ENCODE data around the gene ATP6V0A4. TPM values are rescaled to one million over a fixed set of nuclear protein-coding genes. Genes with fewer than 3 reads are reported as not detected.
A peak's percentile ranks its signal among the peaks of the same experiment; 100 is the strongest.

ATP6V0A4 gene
- total and polyA plus RNA-seq, 2 donors: 0.24 to 1.8 TPM

DNA sequence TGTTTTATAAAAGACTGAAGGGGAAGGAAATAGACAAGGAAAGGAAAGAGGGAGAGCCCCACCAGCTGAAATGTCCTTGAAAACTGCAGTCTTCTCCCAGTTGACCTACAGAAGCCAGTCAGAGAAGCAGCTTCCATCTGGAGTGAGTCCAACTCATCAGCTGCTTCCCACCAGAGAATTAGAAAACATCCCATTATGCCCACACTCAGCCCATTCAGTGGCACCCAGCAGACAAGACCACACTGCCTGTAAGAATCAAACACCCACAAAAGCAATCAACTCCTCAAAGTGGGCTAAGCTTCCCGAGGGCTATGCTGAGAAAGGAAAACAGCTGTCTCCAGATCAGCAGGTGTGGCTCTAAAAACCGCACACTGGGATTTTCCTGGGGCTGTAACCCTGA is 29.8 kb downstream of the ATP6V0A4 start:
- H3K36me3 ChIP-seq (ENCODE audit: control insufficient read depth in 2 of 2, insufficient read depth in 2 of 2, low read length in 1 of 2): no peaks in the 10 kb centered on the region
- no peak overlapping the region for H3K4me3 ChIP-seq (ENCODE audit: low read length in 2 of 2)
- 79% methylated on average over 2 of the region's 2 CpGs for WGBS
- no peaks in the 10 kb centered on the region for H3K27me3 ChIP-seq (ENCODE audit: control insufficient read depth in 2 of 2, insufficient read depth in 1 of 2, low read length in 1 of 2)
- H3K9me3 ChIP-seq (ENCODE audit: control insufficient read depth in 2 of 2, insufficient read depth in 1 of 2, low read length in 1 of 2): no peaks in the 10 kb centered on the region
- DNase-seq (ENCODE audit: low read depth in 6 of 9, low spot score in 9 of 9): no peak
- peaks cover 3 to 8% of the 10 kb centered on the region in 2 donors for H3K4me1 ChIP-seq (ENCODE audit: control insufficient read depth in 2 of 2, insufficient read depth in 2 of 2, low read length in 2 of 2)
- no peak overlapping the region for H3K27ac ChIP-seq (ENCODE audit: low read depth in 1 of 2, low read length in 1 of 2)

DNA sequence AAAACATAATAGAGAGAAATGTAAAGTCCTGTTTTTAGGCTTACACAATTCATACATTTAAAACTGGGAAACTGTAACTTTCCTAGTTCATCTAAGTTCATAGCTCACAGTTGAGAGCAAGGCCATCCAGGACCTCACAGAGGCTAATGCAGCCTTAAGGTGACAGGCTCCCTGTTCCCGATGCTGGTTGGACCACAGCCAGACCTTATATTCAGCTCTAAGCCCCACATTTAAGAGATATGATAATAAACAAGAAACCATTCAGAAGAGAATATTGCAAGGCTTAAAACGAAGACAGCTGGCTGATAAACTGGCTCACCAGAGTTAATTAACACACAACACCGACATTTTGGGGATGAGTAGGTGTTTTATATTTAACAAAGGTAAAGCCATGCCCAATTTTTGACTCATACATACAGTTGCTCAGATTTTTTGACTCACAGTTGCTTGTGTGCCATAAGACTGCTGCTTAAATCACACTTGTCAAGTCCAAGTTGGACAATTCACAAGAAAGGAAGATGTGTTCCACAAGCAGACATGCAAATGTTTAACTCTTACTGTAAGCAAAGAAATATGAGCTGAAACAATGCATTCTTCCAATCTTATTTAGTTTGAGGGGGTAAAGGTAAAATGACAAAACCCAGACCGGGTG is 41.3 kb downstream of the ATP6V0A4 start:
- no peak for DNase-seq (ENCODE audit: low read depth in 6 of 9, low spot score in 9 of 9)
- no peaks in the 10 kb centered on the region for H3K9me3 ChIP-seq (ENCODE audit: control insufficient read depth in 2 of 2, insufficient read depth in 1 of 2, low read length in 1 of 2)
- WGBS: 92% methylated on average over 4 of the region's 4 CpGs
- no peaks in the 10 kb centered on the region for H3K36me3 ChIP-seq (ENCODE audit: control insufficient read depth in 2 of 2, insufficient read depth in 2 of 2, low read length in 1 of 2)
- peaks cover 27 to 37% of the 10 kb centered on the region in 2 donors for H3K4me1 ChIP-seq (ENCODE audit: control insufficient read depth in 2 of 2, insufficient read depth in 2 of 2, low read length in 2 of 2)
- no peak overlapping the region for H3K27ac ChIP-seq (ENCODE audit: low read depth in 1 of 2, low read length in 1 of 2)
- no peaks in the 10 kb centered on the region for H3K27me3 ChIP-seq (ENCODE audit: control insufficient read depth in 2 of 2, insufficient read depth in 1 of 2, low read length in 1 of 2)
- H3K4me3 ChIP-seq (ENCODE audit: low read length in 2 of 2): no peak overlapping the region

DNA sequence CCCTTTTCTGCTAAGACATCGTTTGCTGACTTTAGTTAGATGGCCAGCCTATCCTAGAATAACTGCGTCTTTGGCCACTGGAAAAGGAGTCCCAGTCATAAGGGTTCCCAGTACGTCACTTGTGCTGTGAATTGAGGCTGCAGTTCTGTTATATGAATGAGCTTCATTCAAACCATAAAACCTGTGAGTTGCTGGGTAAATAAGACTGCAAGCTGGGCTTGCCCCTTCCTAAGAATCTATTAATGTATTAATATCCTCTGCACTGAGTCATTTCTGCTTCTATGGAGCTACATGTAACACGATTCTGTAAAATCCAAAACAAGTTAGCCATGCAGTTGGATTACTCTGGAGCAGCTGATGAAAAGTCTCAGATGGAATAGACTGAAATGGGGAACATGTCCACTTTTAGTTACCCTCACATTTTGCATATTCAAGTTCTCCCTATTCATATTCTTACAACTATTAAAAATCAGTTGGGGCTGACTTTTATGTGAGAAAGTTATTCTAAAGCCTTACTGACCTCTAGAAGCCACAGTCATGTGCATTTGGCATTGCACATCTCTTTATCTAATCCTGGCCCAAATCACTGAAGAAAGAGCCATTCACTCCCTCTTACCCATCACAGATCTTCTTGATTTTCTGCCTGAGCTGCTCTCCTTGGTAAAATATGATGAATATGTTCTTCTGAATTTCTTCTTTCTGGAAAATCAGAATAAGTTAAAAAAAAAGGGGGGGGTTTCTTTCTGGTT is 42.0 kb downstream of the ATP6V0A4 start:
- Histone ChIP-seq H3K4me3 (ENCODE audit: low read length in 2 of 2) (no peak overlapping the region), H3K9me3 (ENCODE audit: control insufficient read depth in 2 of 2, insufficient read depth in 1 of 2, low read length in 1 of 2) (peaks cover 0 to 2% of the 10 kb centered on the region in 2 donors), H3K36me3 (ENCODE audit: control insufficient read depth in 2 of 2, insufficient read depth in 2 of 2, low read length in 1 of 2) (no peaks in the 10 kb centered on the region), H3K27me3 (ENCODE audit: control insufficient read depth in 2 of 2, insufficient read depth in 1 of 2, low read length in 1 of 2) (no peaks in the 10 kb centered on the region), H3K4me1 (ENCODE audit: control insufficient read depth in 2 of 2, insufficient read depth in 2 of 2, low read length in 2 of 2) (peaks cover 34 to 44% of the 10 kb centered on the region in 2 donors), H3K27ac (ENCODE audit: low read depth in 1 of 2, low read length in 1 of 2) (peak overlapping the region in 1 of 2 donors; percentile 39)
- no peak for DNase-seq (ENCODE audit: low read depth in 6 of 9, low spot score in 9 of 9)
- WGBS: 93% methylated on average over 4 of the region's 4 CpGs

DNA sequence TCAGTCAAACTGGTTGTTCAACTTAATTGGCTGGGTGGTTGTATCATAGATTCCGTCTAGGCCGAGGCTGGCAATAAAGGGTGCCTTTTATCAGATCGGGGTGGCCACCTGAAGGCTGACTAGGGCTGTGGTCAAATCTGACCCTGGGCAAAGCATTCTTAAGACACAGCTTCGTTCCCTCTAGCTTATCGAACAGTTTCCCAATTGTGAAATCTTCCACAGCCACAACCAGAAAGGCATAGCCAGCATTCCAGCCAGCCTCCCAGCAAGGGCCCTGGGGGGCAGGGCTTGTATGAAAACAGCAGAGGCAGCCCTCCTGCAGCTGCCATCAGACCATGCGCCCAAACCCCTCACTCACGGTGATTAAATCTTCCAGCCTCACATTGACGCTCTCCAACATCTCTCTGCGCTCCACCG is 42.7 kb downstream of the ATP6V0A4 start:
- DNase-seq (ENCODE audit: low read depth in 6 of 9, low spot score in 9 of 9): no peak
- 96% methylated on average over 10 of the region's 10 CpGs for WGBS
- Histone ChIP-seq H3K4me1 (ENCODE audit: control insufficient read depth in 2 of 2, insufficient read depth in 2 of 2, low read length in 2 of 2) (peaks cover 41 to 51% of the 10 kb centered on the region in 2 donors), H3K9me3 (ENCODE audit: control insufficient read depth in 2 of 2, insufficient read depth in 1 of 2, low read length in 1 of 2) (peaks cover 0 to 7% of the 10 kb centered on the region in 2 donors), H3K27me3 (ENCODE audit: control insufficient read depth in 2 of 2, insufficient read depth in 1 of 2, low read length in 1 of 2) (no peaks in the 10 kb centered on the region), H3K4me3 (ENCODE audit: low read length in 2 of 2) (no peak overlapping the region), H3K27ac (ENCODE audit: low read depth in 1 of 2, low read length in 1 of 2) (peak overlapping the region in 1 of 2 donors; percentile 39), H3K36me3 (ENCODE audit: control insufficient read depth in 2 of 2, insufficient read depth in 2 of 2, low read length in 1 of 2) (no peaks in the 10 kb centered on the region)

DNA sequence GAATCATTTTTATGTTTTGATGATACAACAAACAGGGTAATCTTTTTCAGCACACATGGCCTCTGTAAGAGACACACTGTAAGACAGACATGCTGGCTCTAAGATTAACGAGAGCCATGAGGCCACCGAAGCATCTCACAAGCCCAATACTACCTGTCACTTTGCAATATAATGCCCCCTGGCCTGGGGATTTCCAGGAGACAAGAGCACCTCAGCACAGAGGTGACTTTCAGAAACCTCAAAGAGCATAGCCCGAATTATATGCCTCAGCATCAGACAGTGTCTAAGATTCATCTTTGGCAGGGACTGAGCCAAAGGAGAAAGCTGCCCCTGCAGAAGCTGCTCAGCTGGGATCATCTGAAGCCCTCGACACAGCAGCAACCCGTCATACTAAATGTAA is 44.4 kb downstream of the ATP6V0A4 start:
- Histone ChIP-seq H3K4me3 (ENCODE audit: low read length in 2 of 2) (no peak overlapping the region), H3K4me1 (ENCODE audit: control insufficient read depth in 2 of 2, insufficient read depth in 2 of 2, low read length in 2 of 2) (peaks cover 57 to 68% of the 10 kb centered on the region in 2 donors), H3K27me3 (ENCODE audit: control insufficient read depth in 2 of 2, insufficient read depth in 1 of 2, low read length in 1 of 2) (no peaks in the 10 kb centered on the region), H3K9me3 (ENCODE audit: control insufficient read depth in 2 of 2, insufficient read depth in 1 of 2, low read length in 1 of 2) (peaks cover 0 to 7% of the 10 kb centered on the region in 2 donors), H3K27ac (ENCODE audit: low read depth in 1 of 2, low read length in 1 of 2) (peak overlapping the region; percentile 73 to 88), H3K36me3 (ENCODE audit: control insufficient read depth in 2 of 2, insufficient read depth in 2 of 2, low read length in 1 of 2) (no peaks in the 10 kb centered on the region)
- WGBS: 53% methylated on average over 5 of the region's 5 CpGs
- DNase-seq (ENCODE audit: low read depth in 6 of 9, low spot score in 9 of 9): peak in 1 of 9 donors; percentile 51

DNA sequence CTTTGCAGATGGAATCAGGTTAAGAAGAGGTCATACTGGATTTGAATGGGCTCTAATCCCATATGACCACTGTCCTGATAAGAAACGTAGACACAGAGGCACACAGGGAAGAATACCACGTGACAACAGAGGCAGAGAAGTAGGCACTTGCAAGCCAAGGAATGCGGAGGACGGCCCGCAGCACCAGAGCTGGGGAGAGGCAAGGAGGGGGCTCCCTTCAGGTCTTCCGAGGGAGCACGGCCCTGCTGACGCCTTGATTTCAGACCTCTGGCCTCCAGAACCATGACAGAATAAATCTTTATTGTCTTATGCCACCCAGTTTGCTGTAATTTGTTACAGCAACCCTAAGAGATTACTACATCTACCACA is 44.9 kb downstream of the ATP6V0A4 start:
- WGBS: 78% methylated on average over 8 of the region's 8 CpGs
- Histone ChIP-seq H3K4me3 (ENCODE audit: low read length in 2 of 2) (no peak overlapping the region), H3K9me3 (ENCODE audit: control insufficient read depth in 2 of 2, insufficient read depth in 1 of 2, low read length in 1 of 2) (peaks cover 0 to 7% of the 10 kb centered on the region in 2 donors), H3K27ac (ENCODE audit: low read depth in 1 of 2, low read length in 1 of 2) (peak overlapping the region; percentile 80 to 88), H3K4me1 (ENCODE audit: control insufficient read depth in 2 of 2, insufficient read depth in 2 of 2, low read length in 2 of 2) (peaks cover 57 to 72% of the 10 kb centered on the region in 2 donors), H3K36me3 (ENCODE audit: control insufficient read depth in 2 of 2, insufficient read depth in 2 of 2, low read length in 1 of 2) (no peaks in the 10 kb centered on the region), H3K27me3 (ENCODE audit: control insufficient read depth in 2 of 2, insufficient read depth in 1 of 2, low read length in 1 of 2) (no peaks in the 10 kb centered on the region)
- peak in 3 of 9 donors; percentile 18 to 40 (median 33) for DNase-seq (ENCODE audit: low read depth in 6 of 9, low spot score in 9 of 9)

DNA sequence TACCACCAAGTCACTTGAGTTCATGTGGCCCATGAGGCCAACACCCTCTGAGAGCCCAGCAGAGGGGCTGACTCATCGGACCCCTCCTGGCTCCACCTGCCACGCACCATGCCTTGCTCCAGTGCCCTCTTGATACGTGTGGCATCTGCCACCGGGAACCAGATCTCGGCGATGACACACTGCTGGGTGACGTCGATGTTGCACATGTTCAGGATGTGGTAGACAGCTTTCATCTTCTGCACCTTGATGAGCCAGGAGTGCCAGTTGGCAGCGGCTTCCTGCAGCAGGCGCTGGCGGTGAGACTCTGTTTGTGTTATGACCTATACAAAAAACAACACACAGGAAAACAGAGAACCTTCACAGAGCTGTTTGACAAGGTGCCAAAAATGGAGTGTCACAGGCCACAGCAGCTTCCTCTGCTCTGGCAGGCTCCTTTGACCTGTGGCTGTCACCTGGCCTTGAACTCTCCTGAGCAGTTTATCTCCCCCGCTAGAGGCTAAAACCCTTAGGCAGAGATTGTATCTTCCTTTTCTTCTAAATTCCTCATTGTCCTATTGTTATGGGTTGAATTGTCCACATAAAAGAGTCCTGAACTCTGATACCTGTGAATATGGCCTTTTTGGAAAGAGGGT is 45.4 kb downstream of the ATP6V0A4 start:
- Histone ChIP-seq H3K4me1 (ENCODE audit: control insufficient read depth in 2 of 2, insufficient read depth in 2 of 2, low read length in 2 of 2) (peaks cover 57 to 74% of the 10 kb centered on the region in 2 donors), H3K27me3 (ENCODE audit: control insufficient read depth in 2 of 2, insufficient read depth in 1 of 2, low read length in 1 of 2) (no peaks in the 10 kb centered on the region), H3K4me3 (ENCODE audit: low read length in 2 of 2) (no peak overlapping the region), H3K36me3 (ENCODE audit: control insufficient read depth in 2 of 2, insufficient read depth in 2 of 2, low read length in 1 of 2) (no peaks in the 10 kb centered on the region), H3K27ac (ENCODE audit: low read depth in 1 of 2, low read length in 1 of 2) (peak overlapping the region; percentile 88 to 97), H3K9me3 (ENCODE audit: control insufficient read depth in 2 of 2, insufficient read depth in 1 of 2, low read length in 1 of 2) (peaks cover 0 to 7% of the 10 kb centered on the region in 2 donors)
- peak; percentile 88 to 98 (median 96) for DNase-seq (ENCODE audit: low read depth in 6 of 9, low spot score in 9 of 9)
- WGBS: 4% methylated on average over 12 of the region's 12 CpGs

DNA sequence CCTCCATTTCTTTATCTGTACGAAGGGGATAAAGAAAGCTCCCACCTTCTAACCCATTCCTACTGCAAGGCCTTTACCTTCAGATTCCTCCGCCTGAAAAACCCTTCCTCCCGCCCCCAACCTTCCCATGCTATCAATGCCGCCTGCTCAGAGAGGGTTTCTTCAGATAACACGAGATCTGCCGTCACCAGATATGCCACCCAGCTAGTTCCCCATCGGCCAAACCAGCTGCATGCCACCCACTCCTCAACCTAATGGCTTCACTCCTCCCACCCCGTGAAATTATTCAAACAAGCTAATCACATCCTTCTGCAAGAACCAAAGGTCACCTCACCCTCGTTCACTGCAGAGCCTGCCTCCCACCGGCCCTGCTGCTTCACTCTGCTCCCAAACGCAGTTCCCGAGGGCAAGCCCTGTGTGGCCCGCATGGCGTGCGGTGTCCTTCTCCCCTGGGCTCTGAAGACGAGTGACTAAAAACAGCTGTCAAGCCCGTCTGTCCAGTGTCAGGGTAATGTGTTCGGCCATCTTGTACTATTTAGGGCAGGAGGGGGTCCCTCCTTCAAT is 47.0 kb downstream of the ATP6V0A4 start:
- peaks cover 60 to 80% of the 10 kb centered on the region in 2 donors for H3K4me1 ChIP-seq (ENCODE audit: control insufficient read depth in 2 of 2, insufficient read depth in 2 of 2, low read length in 2 of 2)
- peaks cover 0 to 7% of the 10 kb centered on the region in 2 donors for H3K9me3 ChIP-seq (ENCODE audit: control insufficient read depth in 2 of 2, insufficient read depth in 1 of 2, low read length in 1 of 2)
- DNase-seq (ENCODE audit: low read depth in 6 of 9, low spot score in 9 of 9): no peak
- H3K27ac ChIP-seq (ENCODE audit: low read depth in 1 of 2, low read length in 1 of 2): no peak overlapping the region
- H3K4me3 ChIP-seq (ENCODE audit: low read length in 2 of 2): no peak overlapping the region
- 91% methylated on average over 18 of the region's 18 CpGs for WGBS
- H3K36me3 ChIP-seq (ENCODE audit: control insufficient read depth in 2 of 2, insufficient read depth in 2 of 2, low read length in 1 of 2): no peaks in the 10 kb centered on the region
- H3K27me3 ChIP-seq (ENCODE audit: control insufficient read depth in 2 of 2, insufficient read depth in 1 of 2, low read length in 1 of 2): no peaks in the 10 kb centered on the region

DNA sequence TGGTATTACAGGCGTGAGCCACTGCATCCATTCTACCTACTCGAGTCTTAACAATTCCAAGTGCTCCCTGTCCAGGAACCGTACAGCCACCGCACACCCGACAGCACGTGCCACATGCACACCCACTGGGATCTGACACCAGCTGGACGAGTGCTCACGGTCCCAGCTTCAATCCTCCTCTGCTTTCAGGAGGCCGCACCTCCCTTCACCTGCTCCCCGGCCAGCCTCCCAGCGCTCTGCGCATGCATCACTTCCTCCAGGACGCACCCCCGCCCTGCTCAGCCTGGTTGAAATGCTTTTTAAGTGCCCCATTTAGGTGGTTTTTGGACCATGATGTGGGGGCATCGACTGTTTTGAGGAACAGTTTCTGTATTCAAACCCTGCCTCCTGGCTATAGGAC is 47.5 kb downstream of the ATP6V0A4 start:
- no peaks in the 10 kb centered on the region for H3K36me3 ChIP-seq (ENCODE audit: control insufficient read depth in 2 of 2, insufficient read depth in 2 of 2, low read length in 1 of 2)
- peaks cover 0 to 7% of the 10 kb centered on the region in 2 donors for H3K9me3 ChIP-seq (ENCODE audit: control insufficient read depth in 2 of 2, insufficient read depth in 1 of 2, low read length in 1 of 2)
- no peak for DNase-seq (ENCODE audit: low read depth in 6 of 9, low spot score in 9 of 9)
- H3K4me1 ChIP-seq (ENCODE audit: control insufficient read depth in 2 of 2, insufficient read depth in 2 of 2, low read length in 2 of 2): peaks cover 60 to 81% of the 10 kb centered on the region in 2 donors
- 93% methylated on average over 15 of the region's 15 CpGs for WGBS
- no peak overlapping the region for H3K4me3 ChIP-seq (ENCODE audit: low read length in 2 of 2)
- H3K27me3 ChIP-seq (ENCODE audit: control insufficient read depth in 2 of 2, insufficient read depth in 1 of 2, low read length in 1 of 2): no peaks in the 10 kb centered on the region
- no peak overlapping the region for H3K27ac ChIP-seq (ENCODE audit: low read depth in 1 of 2, low read length in 1 of 2)
